ENCODE results near the gene TET3.

The TET3 gene

GRCh38 chr2:73987109-73987947, 2.6 kb downstream of the TET3 start:
- no peak for DNase-seq (ENCODE audit: low read depth)

- no peak for DNase-seq (ENCODE audit: low read depth)
Observed at GRCh38 chr2:73987948-73988700, 3.4 kb downstream of the TET3 start.

- DNase-seq (ENCODE audit: low read depth) = no peak
Observed at GRCh38 chr2:73989972-73990371, 5.3 kb downstream of the TET3 start.

GRCh38 chr2:73990531-73990930, 5.8 kb downstream of the TET3 start:
- DNase-seq (ENCODE audit: low read depth) = no peak

GRCh38 chr2:73992036-73992435, 7.3 kb downstream of the TET3 start:
- no peak for DNase-seq (ENCODE audit: low read depth)

GRCh38 chr2:73993376-73993775, 8.7 kb downstream of the TET3 start:
- DNase-seq (ENCODE audit: low read depth) = no peak

- no peak for DNase-seq (ENCODE audit: low read depth)
Observed at GRCh38 chr2:73993778-73994177, 9.1 kb downstream of the TET3 start.

GRCh38 chr2:73994178-73994831, 9.6 kb downstream of the TET3 start:
- no peak for DNase-seq (ENCODE audit: low read depth)

GRCh38 chr2:73995810-73996209, 11.1 kb downstream of the TET3 start:
- DNase-seq (ENCODE audit: low read depth) = no peak

- DNase-seq (ENCODE audit: low read depth) = no peak
Observed at GRCh38 chr2:73997813-73998212, 13.1 kb downstream of the TET3 start.

GRCh38 chr2:73998451-73998850, 13.7 kb downstream of the TET3 start:
- no peak for DNase-seq (ENCODE audit: low read depth)

GRCh38 chr2:73998933-73999332, 14.2 kb downstream of the TET3 start:
- no peak for DNase-seq (ENCODE audit: low read depth)

GRCh38 chr2:73999881-74000597, 15.3 kb downstream of the TET3 start:
- DNase-seq (ENCODE audit: low read depth) = no peak

GRCh38 chr2:74000666-74001065, 16.0 kb downstream of the TET3 start:
- DNase-seq (ENCODE audit: low read depth) = no peak

- DNase-seq (ENCODE audit: low read depth) = no peak
Observed at GRCh38 chr2:74001121-74001520, 16.4 kb downstream of the TET3 start.

- DNase-seq (ENCODE audit: low read depth) = no peak
Observed at GRCh38 chr2:74001781-74002504, 17.2 kb downstream of the TET3 start.

- peak; percentile 59 for DNase-seq (ENCODE audit: low read depth)
Observed at GRCh38 chr2:74002505-74003421, 18.1 kb downstream of the TET3 start.

GRCh38 chr2:74003494-74004211, 18.9 kb downstream of the TET3 start:
- no peak for DNase-seq (ENCODE audit: low read depth)

Measured in stimulated activated CD8-positive, alpha-beta memory T cell treated with anti-CD3 and anti-CD28 coated beads, Interleukin-15, amount 100 ng/mL, for 24 hours (primary cell).